Measurements from ENCODE around the gene FRMD8.
"Not testable (repeated sequence)": the region's sequence is repeated elsewhere in the genome, so short reads cannot be mapped to it uniquely, and the experiment has no call there.

Gene FRMD8

GRCh38 chr11:65393513-65394079, 7.2 kb downstream of the FRMD8 start:
- DNase-seq (ENCODE audit: low read depth): no peak

GRCh38 chr11:65394125-65394536, 7.7 kb downstream of the FRMD8 start:
- no peak for DNase-seq (ENCODE audit: low read depth)

- DNase-seq (ENCODE audit: low read depth): no peak
Measured at GRCh38 chr11:65395961-65396530, 9.6 kb downstream of the FRMD8 start.

GRCh38 chr11:65396769-65397745, 10.6 kb downstream of the FRMD8 start:
- no peak for DNase-seq (ENCODE audit: low read depth)

GRCh38 chr11:65398362-65398910, 12.0 kb downstream of the FRMD8 start:
- no peak for DNase-seq (ENCODE audit: low read depth)

GRCh38 chr11:65399249-65399648, 12.8 kb downstream of the FRMD8 start:
- no peak for DNase-seq (ENCODE audit: low read depth)

- DNase-seq (ENCODE audit: low read depth): no peak
Measured at GRCh38 chr11:65399845-65400244, 13.4 kb downstream of the FRMD8 start.

- DNase-seq (ENCODE audit: low read depth): no peak
Measured at GRCh38 chr11:65400307-65401072, 14.1 kb downstream of the FRMD8 start.

GRCh38 chr11:65401073-65401802, 14.8 kb downstream of the FRMD8 start:
- no peak for DNase-seq (ENCODE audit: low read depth)

GRCh38 chr11:65401803-65402248, 15.4 kb downstream of the FRMD8 start:
- no peak for DNase-seq (ENCODE audit: low read depth)

GRCh38 chr11:65402790-65403189, 16.4 kb downstream of the FRMD8 start:
- no peak for DNase-seq (ENCODE audit: low read depth)

- DNase-seq (ENCODE audit: low read depth): no peak
Measured at GRCh38 chr11:65403607-65404121, 17.2 kb downstream of the FRMD8 start.

- no peak for DNase-seq (ENCODE audit: low read depth)
Measured at GRCh38 chr11:65404210-65404609, 17.8 kb downstream of the FRMD8 start.

- no peak for DNase-seq (ENCODE audit: low read depth)
Measured at GRCh38 chr11:65404638-65405339, 18.4 kb downstream of the FRMD8 start.

- no peak for DNase-seq (ENCODE audit: low read depth)
Measured at GRCh38 chr11:65410936-65411680, 24.7 kb downstream of the FRMD8 start.

GRCh38 chr11:65411681-65412070, 25.2 kb downstream of the FRMD8 start:
- DNase-seq (ENCODE audit: low read depth): no peak

GRCh38 chr11:65412271-65413076, 26.0 kb downstream of the FRMD8 start:
- DNase-seq (ENCODE audit: low read depth): no peak

GRCh38 chr11:65413077-65413664, 26.7 kb downstream of the FRMD8 start:
- DNase-seq (ENCODE audit: low read depth): not testable (repeated sequence)
